Epithelial cell of proximal tubule (primary cell): ENCODE results near the gene ACOXL. TPM values are rescaled to one million over a fixed set of nuclear protein-coding genes. Genes with fewer than 3 reads are reported as not detected.

Experiments
- DNase-seq: peaks from one replicate; pipeline ENCODE4 v3.0.0-alpha.2; 2011; ENCODE audit warnings: low read depth
- H3K4me3 ChIP-seq: 2 replicates; pipeline ENCODE4 v1.5.1; 2011; ENCODE audit warnings: low read depth, mild to moderate bottlenecking, low read length
- total RNA-seq: library from RNA; depleted of rRNA; stranded (reverse); fragments of >200 nt; gene quantifications from 2 replicates; pipeline ENCODE4 v1.2.3, GENCODE V29; 2015
- TF ChIP-seq, protein P1 (sequence below): conservative IDR thresholded peaks from 2 replicates; pipeline ENCODE4 v1.5.1; 2012; ENCODE audit warnings: low read depth, mild to moderate bottlenecking, low read length

Gene ACOXL
- total RNA-seq, 1 donor from 2014 or later, result 0.06 TPM

DNA sequence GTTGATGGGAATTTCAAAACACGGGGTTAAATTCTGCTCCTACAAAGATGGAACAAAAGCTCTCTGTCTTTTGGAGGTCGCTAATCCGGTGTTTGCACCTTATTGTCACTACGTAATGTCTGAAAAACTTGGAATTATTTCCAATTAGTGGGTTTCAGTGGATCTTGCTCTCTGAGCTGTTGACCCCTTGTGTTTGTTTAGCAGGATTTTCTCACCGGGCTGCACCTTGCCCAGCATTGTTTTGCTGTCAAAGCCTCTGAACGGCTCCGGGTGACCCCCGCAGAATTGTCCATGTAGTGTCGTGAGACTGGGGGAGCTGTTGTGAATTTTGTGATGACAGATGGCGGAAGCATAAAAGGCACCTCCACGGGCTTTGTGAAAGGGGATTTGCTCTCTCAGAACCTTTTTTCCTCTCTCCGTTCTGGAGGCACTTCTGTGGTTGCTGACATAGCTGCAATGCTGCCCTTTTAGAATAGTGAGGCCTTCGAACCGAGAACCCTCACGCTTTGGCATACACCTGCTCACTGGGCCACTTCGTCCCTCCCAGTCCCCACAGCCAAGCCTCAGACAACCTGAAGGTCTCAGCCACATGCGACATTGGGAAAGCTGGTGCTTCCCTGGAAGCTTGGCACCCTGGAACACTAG, 129.4 kb downstream of the ACOXL start:
- TF ChIP-seq, protein P1, sequence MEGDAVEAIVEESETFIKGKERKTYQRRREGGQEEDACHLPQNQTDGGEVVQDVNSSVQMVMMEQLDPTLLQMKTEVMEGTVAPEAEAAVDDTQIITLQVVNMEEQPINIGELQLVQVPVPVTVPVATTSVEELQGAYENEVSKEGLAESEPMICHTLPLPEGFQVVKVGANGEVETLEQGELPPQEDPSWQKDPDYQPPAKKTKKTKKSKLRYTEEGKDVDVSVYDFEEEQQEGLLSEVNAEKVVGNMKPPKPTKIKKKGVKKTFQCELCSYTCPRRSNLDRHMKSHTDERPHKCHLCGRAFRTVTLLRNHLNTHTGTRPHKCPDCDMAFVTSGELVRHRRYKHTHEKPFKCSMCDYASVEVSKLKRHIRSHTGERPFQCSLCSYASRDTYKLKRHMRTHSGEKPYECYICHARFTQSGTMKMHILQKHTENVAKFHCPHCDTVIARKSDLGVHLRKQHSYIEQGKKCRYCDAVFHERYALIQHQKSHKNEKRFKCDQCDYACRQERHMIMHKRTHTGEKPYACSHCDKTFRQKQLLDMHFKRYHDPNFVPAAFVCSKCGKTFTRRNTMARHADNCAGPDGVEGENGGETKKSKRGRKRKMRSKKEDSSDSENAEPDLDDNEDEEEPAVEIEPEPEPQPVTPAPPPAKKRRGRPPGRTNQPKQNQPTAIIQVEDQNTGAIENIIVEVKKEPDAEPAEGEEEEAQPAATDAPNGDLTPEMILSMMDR, result no peak
- H3K4me3 ChIP-seq, result no peak overlapping the region
- DNase-seq, result no peak

DNA sequence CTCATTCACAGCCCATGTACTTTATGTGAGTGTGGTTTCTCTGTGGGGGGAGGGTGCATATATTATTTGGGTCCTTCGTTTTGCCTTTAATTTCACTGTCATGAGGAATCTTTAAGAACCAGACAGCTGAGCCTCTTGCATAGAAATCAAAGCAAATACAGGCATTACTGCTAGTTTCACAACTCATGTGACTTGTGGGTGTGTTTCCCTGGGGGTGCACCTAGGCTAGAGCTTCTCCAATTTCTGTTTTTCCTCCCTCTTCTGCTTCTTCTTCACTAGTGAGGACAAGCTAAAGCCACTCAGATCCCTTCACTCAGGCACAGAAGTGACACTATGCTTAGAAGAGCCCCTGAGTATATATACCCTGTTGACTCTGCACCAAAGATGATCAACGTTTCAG, 131.4 kb downstream of the ACOXL start:
- no peak for DNase-seq
- H3K4me3 ChIP-seq, result no peak overlapping the region
- TF ChIP-seq, protein P1, result no peak

- TF ChIP-seq, protein P1, result no peak
These were observed 131.8 kb downstream of the ACOXL start for GRCh38 chr2:110864176-110864575.

DNA sequence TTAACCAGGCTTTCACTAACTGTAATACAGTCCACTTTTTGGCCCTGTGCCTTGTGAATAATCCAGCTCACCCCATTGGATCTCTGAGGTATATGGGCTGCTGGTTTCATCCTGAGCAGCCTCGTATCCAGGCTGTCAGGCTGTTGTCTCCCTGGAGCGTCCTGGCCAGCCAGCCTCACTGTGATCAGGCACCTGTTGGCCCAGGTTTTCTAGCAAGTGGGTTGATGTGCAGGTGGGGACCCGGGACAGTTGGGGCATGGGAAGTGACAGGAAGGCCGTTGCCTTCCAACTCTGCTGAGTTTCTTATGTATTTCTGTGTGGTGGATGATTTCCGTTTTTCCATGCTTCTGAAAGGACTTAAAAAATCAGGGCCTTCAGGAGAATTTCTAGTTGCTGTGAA, 132.4 kb downstream of the ACOXL start:
- no peak overlapping the region for H3K4me3 ChIP-seq
- TF ChIP-seq, protein P1, result no peak

More at GRCh38 chr2:110864176-110864575, 131.8 kb downstream of the ACOXL start:
- DNase-seq, result no peak
- no peak overlapping the region for H3K4me3 ChIP-seq

GRCh38 chr2:110865188-110865587, 132.8 kb downstream of the ACOXL start:
- H3K4me3 ChIP-seq, result no peak overlapping the region
- peak; percentile 15 for DNase-seq
- TF ChIP-seq, protein P1, result no peak

More for the DNA sequence above, 132.4 kb downstream of the ACOXL start:
- no peak for DNase-seq

DNA sequence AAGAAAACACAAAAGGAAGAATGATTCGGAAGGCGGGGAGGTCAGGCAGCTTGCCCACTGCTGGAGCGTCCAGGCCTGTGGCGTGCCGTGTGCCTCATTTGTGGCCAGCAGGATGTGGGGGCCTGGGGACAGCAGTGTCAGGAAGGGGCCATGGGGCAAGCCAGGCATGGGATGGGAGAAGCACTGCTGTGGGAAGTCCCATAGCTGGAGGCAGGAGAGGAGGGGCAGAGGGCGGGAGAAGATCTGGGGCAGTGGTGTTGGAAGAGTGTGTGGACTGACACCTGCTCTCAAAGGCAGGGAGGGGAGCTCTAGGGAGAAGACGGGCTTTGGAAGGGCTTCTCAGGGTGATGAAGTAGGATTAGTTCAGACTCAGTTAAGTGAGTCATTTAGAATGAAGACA, 133.7 kb downstream of the ACOXL start:
- no peak overlapping the region for H3K4me3 ChIP-seq
- TF ChIP-seq, protein P1, result no peak
- DNase-seq, result no peak

- TF ChIP-seq, protein P1, result no peak
- DNase-seq, result no peak
- no peak overlapping the region for H3K4me3 ChIP-seq
These were observed 134.1 kb downstream of the ACOXL start for GRCh38 chr2:110866466-110866865.
